Right hindlimb (tissue), 1 donor: ENCODE results near the gene MMP14.
"Not testable (repeated sequence)": the region's sequence is repeated elsewhere in the genome, so short reads cannot be mapped to it uniquely, and the experiment has no call there.

Experiments used
- DNase-seq: peaks from one replicate; pipeline ENCODE4 v3.0.0-alpha.2; 2018

MMP14 gene

GRCh38 chr14:22842211-22843122 is 6.1 kb downstream of the MMP14 start:
- no peak for DNase-seq

- DNase-seq, result no peak
These were observed 6.9 kb downstream of the MMP14 start for GRCh38 chr14:22843123-22843925.

- DNase-seq, result no peak
These were observed 8.1 kb downstream of the MMP14 start for GRCh38 chr14:22844221-22845102.

GRCh38 chr14:22845103-22845394 is 8.7 kb downstream of the MMP14 start:
- no peak for DNase-seq

- no peak for DNase-seq
These were observed 9.6 kb downstream of the MMP14 start for GRCh38 chr14:22845821-22846625.

GRCh38 chr14:22846811-22847307 is 10.5 kb downstream of the MMP14 start:
- no peak for DNase-seq

- DNase-seq, result peak; percentile 61
These were observed 11.4 kb downstream of the MMP14 start for GRCh38 chr14:22847661-22848341.

GRCh38 chr14:22848351-22849164 is 12.2 kb downstream of the MMP14 start:
- peak; percentile 97 for DNase-seq

GRCh38 chr14:22849212-22849819 is 12.9 kb downstream of the MMP14 start:
- DNase-seq, result peak; percentile 87

- DNase-seq, result peak; percentile 93
These were observed 14.8 kb downstream of the MMP14 start for GRCh38 chr14:22850944-22851764.

GRCh38 chr14:22852178-22852577 is 15.8 kb downstream of the MMP14 start:
- not testable (repeated sequence) for DNase-seq

GRCh38 chr14:22852599-22852939 is 16.2 kb downstream of the MMP14 start:
- DNase-seq, result no peak

GRCh38 chr14:22852940-22853767 is 16.8 kb downstream of the MMP14 start:
- DNase-seq, result peak; percentile 95

- not testable (repeated sequence) for DNase-seq
These were observed 17.9 kb downstream of the MMP14 start for GRCh38 chr14:22854296-22854695.

- no peak for DNase-seq
These were observed 18.8 kb downstream of the MMP14 start for GRCh38 chr14:22854963-22855724.

GRCh38 chr14:22856428-22856827 is 20.0 kb downstream of the MMP14 start:
- DNase-seq, result no peak

GRCh38 chr14:22860377-22860776 is 24.0 kb downstream of the MMP14 start:
- not testable (repeated sequence) for DNase-seq
